WERI-Rb-1 (cell line): ENCODE results near the gene ROBO1.

ENCODE experiments used
- DNase-seq: peaks from one replicate; pipeline ENCODE4 v3.0.0-alpha.2; 2020
- H3K27ac ChIP-seq: fragments of 250-450 bp; sonication (Bioruptor Pico); 2 replicates; pipeline ENCODE4 v1.5.1; 2020; ENCODE audit warnings: mild to moderate bottlenecking, moderate library complexity
- H3K27me3 ChIP-seq: fragments of 250-450 bp; sonication (Bioruptor Pico); 2 replicates; pipeline ENCODE4 v1.5.1; 2021; ENCODE audit warnings: mild to moderate bottlenecking, low read depth, moderate library complexity; ENCODE audit not compliant: insufficient read depth, severe bottlenecking
- H3K36me3 ChIP-seq: fragments of 250-450 bp; sonication (Bioruptor Pico); 2 replicates; pipeline ENCODE4 v1.5.1; 2020; ENCODE audit warnings: mild to moderate bottlenecking, moderate library complexity
- H3K4me3 ChIP-seq: 2 replicates; pipeline ENCODE4 v1.5.1; 2011; ENCODE audit warnings: low read depth, mild to moderate bottlenecking, control low read depth, low read length
- H3K9me3 ChIP-seq: fragments of 250-450 bp; sonication (Bioruptor Pico); 2 replicates; pipeline ENCODE4 v1.5.1; 2021; ENCODE audit warnings: mild to moderate bottlenecking, moderate library complexity; ENCODE audit not compliant: severe bottlenecking
- CTCF ChIP-seq: IDR thresholded peaks from 2 replicates; pipeline ENCODE4 v1.5.1; 2011; ENCODE audit warnings: low read depth, mild to moderate bottlenecking, control low read depth, inconsistent platforms, low read length

ROBO1 gene

GRCh38 chr3:79047581-79047980, 720.2 kb downstream of the ROBO1 start:
- H3K27me3 ChIP-seq: no peaks in the 10 kb centered on the region
- H3K27ac ChIP-seq: no peak overlapping the region
- no peaks in the 10 kb centered on the region for H3K36me3 ChIP-seq
- H3K9me3 ChIP-seq: peaks cover 9% of the 10 kb centered on the region
- no peak for DNase-seq
- H3K4me3 ChIP-seq: no peak overlapping the region
- no peak for TF ChIP-seq CTCF

GRCh38 chr3:79041621-79042020, 726.2 kb downstream of the ROBO1 start:
- no peaks in the 10 kb centered on the region for H3K27me3 ChIP-seq
- DNase-seq: no peak
- no peak overlapping the region for H3K4me3 ChIP-seq
- no peaks in the 10 kb centered on the region for H3K36me3 ChIP-seq
- no peak for TF ChIP-seq CTCF
- H3K27ac ChIP-seq: no peak overlapping the region
- no peaks in the 10 kb centered on the region for H3K9me3 ChIP-seq

- Histone ChIP-seq H3K4me3 (no peak overlapping the region), H3K9me3 (no peaks in the 10 kb centered on the region), H3K36me3 (no peaks in the 10 kb centered on the region), H3K27ac (no peak overlapping the region), H3K27me3 (no peaks in the 10 kb centered on the region)
- DNase-seq: no peak
- TF ChIP-seq CTCF: no peak
Observed at GRCh38 chr3:79040701-79041100, 727.1 kb downstream of the ROBO1 start.

GRCh38 chr3:79040091-79040490, 727.7 kb downstream of the ROBO1 start:
- no peak overlapping the region for H3K27ac ChIP-seq
- no peaks in the 10 kb centered on the region for H3K36me3 ChIP-seq
- H3K4me3 ChIP-seq: no peak overlapping the region
- TF ChIP-seq CTCF: no peak
- no peaks in the 10 kb centered on the region for H3K27me3 ChIP-seq
- no peak for DNase-seq
- no peaks in the 10 kb centered on the region for H3K9me3 ChIP-seq

- Histone ChIP-seq H3K27ac (no peak overlapping the region), H3K9me3 (no peaks in the 10 kb centered on the region), H3K27me3 (no peaks in the 10 kb centered on the region), H3K4me3 (no peak overlapping the region), H3K36me3 (no peaks in the 10 kb centered on the region)
- no peak for TF ChIP-seq CTCF
- DNase-seq: no peak
Observed at GRCh38 chr3:79039192-79039591, 728.6 kb downstream of the ROBO1 start.

- DNase-seq: no peak
- H3K27ac ChIP-seq: no peak overlapping the region
- no peaks in the 10 kb centered on the region for H3K36me3 ChIP-seq
- H3K27me3 ChIP-seq: no peaks in the 10 kb centered on the region
- TF ChIP-seq CTCF: no peak
- H3K9me3 ChIP-seq: no peaks in the 10 kb centered on the region
- H3K4me3 ChIP-seq: no peak overlapping the region
Observed at GRCh38 chr3:79038636-79039035, 729.2 kb downstream of the ROBO1 start.
